Fibroblast of skin of right quadriceps (primary cell): Measurements from ENCODE around the gene SDCCAG8.
"Not testable (repeated sequence)": the region's sequence is repeated elsewhere in the genome, so short reads cannot be mapped to it uniquely, and the experiment has no call there.

Source experiments
- DNase-seq: peaks from one replicate; pipeline ENCODE4 v3.0.0-alpha.2; 2013

The SDCCAG8 gene

DNA sequence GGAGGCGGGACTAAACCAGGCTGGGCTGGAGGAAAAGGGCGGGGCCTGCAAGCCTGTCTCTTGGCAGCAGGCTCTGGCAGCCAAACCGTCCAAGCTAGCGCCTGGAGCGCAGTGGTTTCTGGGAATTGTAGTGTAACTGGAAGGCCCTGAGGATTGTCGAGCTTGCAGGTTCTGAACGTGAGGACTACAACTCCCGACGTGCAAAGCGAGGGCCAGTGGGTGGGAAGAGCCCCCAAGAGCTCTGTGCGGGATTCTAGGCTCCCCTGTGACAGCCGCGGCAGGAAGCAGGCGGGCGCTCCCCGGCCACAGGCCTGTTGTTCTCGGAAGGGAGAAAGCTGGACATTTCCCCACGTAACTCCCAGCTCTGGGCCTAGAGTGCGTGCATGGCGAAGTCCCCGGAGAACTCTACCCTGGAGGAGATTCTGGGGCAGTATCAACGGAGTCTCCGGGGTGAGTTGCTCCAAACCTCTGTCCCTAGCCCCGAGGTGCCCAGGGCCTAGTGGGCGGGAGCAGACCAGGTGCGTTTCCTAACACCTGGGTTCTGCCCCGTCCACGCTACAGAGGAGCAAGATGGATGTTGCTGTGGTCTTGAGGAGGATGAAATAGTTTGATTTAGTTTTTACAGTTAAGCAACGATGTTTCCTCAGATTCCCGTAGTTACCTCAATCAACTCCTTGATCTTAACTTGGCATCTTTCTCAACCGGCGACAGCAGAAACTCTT, at the start of gene SDCCAG8:
TSS of gene SDCCAG8 (plus strand) at position 251 of the 722 bp plus-strand sequence. CDS start at position 384, 133 bp downstream.
- DNase-seq = peak; percentile 100

DNA sequence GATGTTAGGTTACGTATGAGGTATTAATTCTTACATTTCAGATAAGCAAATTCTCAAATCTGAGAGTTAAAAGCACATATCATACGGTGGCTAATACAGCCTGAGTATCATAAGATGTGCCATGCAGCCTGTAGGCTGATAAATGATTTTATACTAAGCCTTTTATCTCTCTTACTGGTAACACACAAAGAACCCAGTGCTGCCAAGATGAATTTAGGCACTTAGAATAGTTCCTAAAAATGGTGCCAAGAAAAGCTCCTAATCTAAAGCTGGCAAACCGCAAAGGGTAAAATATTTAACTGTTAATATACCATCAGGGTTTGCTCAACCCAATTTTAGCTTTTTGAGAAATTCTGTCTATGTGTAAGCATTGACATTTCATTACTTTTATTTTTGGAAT, 43.9 kb upstream of the SDCCAG8 start:
- DNase-seq = not testable (repeated sequence)

DNA sequence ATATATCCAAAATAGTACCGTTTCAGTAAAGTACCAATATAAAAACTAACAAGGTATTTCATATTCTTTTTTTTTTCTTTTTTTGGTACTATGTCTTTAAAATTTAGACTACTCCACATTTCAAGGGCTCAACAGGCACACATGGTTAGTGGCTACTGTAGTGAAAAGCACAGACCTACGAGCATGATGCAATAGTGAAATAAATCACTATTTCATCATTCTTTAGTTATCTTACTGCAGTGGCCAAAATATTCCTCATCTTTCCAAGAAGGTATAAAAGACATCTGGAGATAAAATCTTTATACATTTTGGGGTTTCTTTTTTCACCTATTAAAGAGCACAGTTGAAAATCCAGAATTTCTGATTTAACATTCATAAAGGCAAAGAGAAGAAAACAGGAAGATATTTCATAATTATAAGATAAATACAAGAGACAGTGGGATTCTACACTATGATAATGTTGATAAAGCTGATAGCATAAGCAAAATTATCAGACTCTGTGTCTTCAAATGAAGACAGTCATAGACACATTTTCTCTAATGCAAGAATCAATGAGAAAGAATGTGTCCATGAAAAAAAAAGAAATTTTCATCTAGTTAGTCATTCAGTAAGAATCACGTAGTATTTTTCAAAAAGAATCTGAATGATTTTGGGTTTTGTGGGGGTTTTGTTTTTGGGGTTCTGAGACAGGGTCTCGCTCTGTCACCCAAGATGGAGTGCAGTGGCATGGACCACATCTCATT, 42.6 kb upstream of the SDCCAG8 start:
- peak; percentile 75 for DNase-seq

DNA sequence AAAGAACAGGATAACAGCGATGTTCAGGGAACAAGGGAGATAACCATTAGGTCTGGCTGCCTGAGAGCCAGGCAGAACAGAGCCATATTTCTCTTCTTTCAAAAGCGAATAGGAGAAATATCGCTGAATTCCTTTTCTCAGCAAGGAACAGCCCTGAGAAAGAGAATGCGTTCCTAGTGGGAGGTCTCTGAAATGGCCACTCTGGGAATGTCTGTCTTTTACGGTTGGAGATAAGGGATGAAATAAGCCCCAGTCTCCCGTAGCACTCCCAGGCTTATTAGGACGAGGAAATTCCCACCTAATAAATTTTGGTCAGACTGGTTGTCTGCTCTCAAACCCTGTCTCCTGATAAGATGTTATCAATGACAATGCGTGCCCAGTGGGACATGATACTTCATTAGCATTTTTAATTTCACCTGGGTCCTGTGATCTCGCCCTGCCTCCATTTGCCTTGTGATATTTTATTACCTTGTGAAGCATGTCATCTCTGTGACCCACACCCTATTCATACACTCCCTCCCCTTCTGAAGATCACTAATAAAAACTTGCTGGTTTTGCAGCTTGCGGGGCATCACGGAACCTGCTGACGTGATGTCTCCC, 40.5 kb upstream of the SDCCAG8 start:
- DNase-seq = not testable (repeated sequence)

DNA sequence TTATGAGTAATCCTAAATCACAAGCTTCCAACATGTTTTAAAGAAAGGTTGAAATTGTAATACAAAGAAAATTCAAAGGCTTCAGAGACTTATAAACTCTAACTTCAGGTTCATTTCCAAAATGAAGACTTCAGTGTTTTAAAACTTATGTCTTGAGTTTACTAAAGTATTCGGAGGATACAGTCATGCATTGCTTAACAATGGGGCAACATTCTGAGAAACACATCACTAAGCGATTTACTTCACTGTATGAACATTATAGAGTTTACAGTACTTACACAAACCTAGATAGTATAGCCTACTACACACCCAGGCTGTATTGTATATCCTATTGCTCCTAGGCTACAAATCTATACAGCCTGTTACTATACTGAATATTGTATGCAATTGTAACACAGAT, 39.1 kb upstream of the SDCCAG8 start:
- no peak for DNase-seq

DNA sequence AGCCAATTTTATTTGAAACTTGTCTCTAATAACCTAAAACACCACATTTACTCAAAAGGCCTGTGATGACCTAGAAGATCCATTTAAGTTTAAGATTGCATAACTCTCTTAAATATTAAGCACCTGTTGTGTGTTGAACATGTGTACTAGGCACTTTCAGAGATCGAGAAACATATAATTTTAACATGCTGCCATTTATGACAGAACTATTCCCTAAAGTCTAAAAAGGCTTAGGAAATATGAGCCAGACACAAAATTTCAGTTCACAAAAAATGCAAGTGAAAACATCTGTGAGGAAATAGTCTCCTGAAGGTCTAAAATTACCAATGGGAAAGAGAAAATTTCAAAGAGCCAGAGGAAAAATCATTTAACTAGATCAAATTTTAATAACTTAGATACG, 38.5 kb upstream of the SDCCAG8 start:
- DNase-seq = no peak

DNA sequence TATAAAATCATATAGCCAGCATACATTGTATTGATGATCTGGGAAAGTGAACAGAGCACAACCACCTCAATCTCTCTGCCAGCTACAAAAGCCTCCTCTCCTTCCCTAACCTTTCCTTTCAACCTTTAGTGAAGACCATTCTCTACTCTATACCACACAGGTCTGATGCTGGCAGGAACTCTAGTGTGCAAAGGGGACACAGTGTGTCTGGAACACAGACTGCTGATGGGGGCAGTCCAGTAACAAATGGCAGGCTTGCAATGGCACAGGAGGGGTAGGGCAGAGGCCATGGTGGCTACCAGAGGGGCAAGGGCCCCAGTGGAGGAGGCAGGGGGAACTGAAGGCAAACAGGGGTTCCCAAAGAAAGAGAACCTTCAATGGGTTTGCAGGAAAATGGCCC, 37.8 kb upstream of the SDCCAG8 start:
- DNase-seq = no peak

DNA sequence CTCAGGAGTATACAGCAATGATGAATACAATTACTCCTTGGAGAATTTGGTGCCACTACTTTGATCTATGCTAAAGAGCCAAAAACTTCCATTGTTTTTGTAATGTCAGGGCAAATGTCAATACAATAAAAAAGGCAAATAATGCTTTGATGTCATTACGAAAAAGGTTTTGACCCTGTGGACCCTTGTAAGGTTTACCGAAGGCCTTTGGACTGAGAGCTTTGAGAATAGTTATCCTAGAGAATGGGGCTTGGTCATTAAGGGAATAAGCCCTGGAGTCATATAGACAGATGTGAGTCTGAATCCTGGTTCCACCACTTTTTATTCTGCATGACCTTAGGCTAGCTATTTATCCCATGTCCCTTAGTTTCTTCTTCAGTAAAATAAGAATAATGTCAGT, 28.2 kb upstream of the SDCCAG8 start:
- no peak for DNase-seq

DNA sequence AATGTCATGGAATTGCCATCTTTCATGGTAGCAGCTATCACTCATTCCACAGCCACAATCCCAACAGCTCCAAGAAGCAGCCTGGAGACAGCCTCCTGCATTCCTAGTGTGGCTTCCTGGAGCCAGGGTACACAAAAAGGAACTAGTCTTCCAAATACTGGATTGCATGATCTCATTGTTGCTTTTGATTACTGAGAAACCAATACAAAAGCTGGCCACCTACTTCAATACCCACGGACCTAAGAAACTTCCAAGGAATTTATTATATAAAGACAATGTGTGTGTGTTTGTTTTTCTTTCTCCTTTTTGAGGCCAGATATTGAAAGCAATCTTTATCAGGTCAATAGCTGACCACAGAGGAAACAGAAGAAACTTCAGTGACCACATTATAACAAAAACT, 26.3 kb upstream of the SDCCAG8 start:
- DNase-seq = no peak

DNA sequence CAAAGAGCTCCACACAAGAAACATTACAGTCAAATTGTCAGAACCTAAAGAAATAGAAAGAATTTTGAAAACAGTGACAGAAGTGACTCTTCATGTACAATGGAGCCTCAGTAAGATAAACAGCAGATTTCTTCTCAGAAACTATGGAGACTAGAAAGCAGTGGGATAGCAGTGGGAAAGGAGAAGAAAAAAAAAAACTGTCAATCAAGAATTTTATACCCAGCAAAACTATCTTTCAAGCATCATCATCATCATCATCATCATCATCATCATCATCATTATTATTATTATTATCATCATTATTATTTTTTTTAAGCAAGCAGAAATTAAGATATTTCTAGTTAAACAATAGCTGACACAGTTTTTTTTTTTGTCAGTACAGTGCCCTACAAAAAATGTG, 24.9 kb upstream of the SDCCAG8 start:
- DNase-seq = peak; percentile 34

DNA sequence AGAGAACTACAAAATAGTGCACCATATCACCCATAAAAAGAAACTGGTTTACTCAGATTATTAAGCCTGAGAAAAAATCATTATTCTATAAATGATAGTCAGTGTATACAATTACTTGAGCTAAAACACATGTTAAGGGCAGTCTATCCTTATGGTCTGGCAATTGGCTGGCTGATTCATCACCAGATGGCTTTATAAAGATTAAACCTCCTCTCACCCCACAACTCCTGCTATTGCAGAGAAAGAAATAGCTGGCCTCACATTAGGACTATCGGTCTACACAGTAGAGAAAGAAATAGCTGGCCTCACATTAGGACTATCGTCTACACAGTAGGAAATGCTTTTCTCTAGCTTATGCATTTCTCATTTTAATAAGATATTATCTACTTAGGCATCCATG, 21.9 kb upstream of the SDCCAG8 start:
- DNase-seq = peak; percentile 62

DNA sequence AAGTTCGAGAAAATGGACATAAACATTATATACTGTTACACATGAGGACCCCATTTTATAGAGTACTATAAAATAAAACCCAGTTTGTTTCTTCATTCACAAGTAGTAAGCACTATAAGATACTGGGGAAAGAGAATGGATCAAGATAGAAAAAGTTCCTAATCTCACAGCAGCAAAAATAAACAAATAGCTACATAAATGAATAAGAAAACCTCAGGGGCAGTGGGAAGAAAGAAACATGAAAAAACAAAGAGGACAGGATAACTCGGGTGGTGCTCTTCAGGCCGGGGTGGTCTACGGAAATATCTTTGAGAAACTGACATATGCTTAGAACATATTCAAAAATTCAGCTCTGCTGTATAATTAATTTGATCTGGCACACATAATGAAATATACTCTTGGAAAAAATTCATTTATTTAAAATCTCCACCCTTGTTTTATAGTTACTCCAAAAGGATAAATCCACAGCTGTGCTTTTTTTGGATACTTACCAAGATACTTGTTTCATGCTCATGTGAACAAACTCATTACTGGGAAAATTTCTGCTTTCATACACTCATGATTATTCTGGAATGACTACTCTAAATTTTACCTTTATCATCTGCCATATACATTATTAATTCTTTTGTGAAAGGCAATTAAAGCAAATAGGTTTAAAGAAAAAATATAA, 20.7 kb upstream of the SDCCAG8 start:
- peak; percentile 31 for DNase-seq

DNA sequence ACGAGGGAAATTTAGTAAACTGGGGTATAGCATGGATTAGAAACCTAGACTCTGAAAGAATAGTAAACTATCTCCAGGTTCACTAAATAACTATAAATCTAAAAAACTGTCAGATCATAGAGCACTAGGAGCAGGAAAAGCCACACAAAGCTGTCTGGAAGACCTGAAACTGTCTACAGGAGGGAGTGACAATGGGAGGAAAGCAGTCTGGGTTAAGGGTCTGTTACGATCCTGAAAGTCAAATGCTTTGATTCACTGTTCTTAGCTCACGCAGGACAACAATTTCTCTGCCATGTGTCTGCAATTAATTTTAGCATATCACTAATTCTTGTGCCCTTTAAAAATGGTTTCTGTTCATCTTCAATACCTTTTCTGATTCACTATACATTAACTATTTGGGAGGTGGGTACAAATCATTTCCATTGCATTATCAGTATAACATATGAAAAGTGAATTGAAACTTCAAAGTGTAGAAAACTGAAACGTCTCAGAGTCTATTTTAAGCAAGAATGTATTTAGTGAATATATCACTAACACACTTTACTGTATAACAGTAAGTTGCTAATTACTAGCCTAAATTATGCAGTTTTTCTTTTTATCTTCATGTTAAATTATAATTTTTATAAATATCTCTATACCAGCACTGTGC, 19.1 kb upstream of the SDCCAG8 start:
- DNase-seq = no peak

DNA sequence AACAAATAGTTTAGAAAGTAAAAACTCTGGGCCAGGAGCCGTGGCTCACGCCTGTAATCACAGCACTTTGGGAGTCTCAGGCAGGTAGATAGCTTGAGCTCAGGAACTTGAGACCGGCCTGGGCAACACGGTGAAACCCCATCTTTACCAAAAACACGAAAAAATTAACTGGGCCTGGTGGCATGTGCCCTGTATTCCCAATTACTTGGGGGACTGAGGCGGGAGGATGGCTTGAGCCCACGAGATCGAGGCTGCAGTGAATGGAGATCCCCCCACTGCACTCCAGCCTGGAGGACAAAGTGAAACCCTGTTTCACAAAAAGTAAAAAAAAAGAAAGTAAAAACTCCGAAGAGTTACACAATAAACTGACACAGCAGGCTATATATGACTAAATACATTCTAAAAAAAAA, 11.4 kb upstream of the SDCCAG8 start:
- no peak for DNase-seq

DNA sequence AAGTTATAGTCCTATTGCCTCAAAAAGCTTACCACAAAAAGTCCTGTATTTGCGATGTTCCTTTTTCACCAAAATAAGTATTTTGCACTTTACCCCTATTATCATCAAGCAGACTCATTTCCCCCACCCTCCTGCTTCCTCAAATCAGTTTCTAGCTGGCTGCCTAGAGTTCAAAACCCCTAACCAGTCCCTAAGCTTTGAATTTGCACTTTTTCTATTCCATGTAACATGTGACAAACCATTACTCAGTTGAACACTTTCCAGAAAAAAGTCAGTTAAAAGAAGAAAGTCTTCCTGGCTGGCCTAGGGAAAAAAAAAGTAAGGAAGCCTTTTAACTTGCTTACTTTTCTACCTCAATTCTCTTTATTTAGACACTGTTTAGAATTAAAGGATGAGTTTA, 8.9 kb upstream of the SDCCAG8 start:
- peak; percentile 34 for DNase-seq

DNA sequence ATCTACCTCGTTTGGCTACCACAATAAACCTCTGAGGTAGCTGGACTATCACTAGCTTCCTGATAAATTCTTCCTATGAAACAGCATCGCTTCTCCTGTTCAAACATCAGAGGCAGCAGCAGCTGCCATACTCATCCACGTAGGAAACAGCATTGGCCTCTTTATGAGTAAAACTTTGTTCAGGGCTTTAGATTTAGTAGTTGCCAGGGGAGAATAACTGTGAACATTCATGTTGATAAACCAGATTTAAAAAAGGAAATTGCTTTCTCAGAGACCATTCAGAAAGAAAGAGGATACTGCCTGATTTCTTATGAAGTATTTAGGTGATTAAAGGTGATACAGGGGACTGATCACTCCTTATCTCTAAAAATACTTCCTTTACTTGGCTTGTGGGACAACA, 7.9 kb upstream of the SDCCAG8 start:
- no peak for DNase-seq

DNA sequence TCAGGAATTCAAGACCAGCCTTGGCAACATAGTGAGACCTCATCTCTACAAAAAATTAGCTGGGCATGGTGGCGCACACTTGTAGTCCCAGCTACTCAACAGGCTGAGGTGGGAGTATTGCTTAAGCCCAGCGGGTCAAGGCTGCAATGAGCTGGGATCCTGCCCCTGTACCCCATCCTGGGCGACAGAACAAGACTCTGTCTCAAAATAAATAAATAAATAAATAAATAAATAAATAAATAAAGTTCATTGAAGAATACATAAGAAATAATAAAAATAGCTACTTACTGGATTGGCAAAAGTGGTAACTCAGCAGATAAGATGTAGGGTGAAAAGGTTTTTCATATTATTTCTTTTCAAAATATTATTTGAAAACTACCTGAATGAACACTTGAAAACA, 6.6 kb upstream of the SDCCAG8 start:
- no peak for DNase-seq

DNA sequence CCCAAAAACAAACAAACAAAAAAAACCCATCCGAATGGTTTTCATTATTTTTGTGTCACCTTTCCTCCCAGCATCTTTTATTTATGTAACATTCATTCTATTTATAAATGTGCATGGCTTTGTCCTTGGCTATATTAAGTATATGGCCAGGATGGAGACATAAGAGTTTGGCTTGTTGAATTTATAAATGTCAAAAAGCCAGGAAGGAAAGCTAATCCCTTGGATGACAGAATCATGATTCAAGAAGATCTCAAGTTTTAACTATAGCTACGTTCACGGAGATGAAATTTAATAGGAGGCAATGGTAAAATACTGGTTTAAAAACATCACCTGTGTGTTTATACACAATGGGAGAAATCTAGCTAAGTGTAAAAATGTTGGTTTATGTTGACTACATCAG, 5.7 kb upstream of the SDCCAG8 start:
- DNase-seq = no peak

DNA sequence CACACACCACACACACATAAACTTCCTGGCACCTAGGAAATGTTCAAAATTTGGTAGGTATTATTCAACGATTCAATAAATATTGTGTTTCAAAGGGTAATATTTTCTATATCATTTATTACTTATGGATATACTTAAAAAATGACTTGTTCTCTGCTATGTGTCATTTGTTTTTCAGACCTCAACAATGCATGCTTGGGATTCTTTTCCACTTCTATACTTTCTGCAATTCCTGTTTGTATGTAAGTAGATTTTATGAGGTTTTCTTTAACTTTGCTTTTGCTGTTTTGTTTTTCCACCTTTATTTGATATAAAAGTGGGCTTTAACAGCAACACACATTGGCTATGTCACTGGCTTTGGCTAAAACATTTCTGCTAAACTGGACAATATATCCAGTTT, 4.3 kb upstream of the SDCCAG8 start:
- peak; percentile 28 for DNase-seq

DNA sequence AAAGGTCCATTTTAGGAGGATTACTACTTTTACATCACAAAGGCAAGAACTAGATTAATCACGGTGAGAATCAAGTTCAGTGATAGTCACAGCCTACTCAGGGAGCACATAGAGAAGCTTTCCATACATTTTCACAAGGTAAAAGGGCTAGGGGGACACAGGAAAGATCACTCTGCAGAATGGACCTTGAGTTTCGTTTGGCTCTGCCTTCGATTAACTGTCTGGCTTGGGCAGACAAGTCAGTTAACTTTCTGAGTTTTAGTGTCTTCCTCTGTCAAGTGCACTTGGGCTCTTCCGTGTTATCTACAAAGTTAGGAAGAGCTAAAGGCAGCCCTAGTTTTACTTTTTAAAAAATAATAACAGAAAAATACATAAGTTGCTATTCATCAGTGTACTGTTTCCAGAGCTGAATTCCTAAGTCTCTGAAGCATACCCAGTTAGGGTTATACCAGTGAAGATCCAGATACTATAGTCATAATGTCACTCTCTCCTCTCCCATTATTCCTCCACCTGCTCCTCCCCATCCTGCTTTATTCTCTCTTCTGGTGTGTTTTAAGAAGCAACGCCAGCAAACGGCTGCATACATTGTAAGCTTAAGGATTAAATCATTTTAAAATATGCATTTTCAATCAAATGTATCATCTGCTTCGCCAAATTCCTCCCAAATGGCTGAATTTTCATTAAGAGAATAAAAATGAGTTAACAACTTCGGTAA, 2.5 kb upstream of the SDCCAG8 start:
- DNase-seq = peak; percentile 12

DNA sequence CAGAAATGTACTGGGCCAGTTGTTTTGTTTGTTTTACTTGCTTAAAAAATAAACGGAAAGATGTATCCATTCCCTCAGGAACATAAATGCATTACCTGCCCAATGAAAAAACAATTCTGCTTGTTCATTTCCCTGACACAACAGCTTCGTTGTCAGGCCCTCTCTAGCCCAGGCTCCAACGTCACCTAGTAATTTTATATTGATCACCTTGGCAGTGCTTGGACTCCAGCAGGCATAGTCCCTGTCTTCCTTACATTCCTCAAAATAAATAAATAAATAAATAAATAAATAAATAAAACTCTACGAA, 2.0 kb upstream of the SDCCAG8 start:
- DNase-seq = peak; percentile 6

DNA sequence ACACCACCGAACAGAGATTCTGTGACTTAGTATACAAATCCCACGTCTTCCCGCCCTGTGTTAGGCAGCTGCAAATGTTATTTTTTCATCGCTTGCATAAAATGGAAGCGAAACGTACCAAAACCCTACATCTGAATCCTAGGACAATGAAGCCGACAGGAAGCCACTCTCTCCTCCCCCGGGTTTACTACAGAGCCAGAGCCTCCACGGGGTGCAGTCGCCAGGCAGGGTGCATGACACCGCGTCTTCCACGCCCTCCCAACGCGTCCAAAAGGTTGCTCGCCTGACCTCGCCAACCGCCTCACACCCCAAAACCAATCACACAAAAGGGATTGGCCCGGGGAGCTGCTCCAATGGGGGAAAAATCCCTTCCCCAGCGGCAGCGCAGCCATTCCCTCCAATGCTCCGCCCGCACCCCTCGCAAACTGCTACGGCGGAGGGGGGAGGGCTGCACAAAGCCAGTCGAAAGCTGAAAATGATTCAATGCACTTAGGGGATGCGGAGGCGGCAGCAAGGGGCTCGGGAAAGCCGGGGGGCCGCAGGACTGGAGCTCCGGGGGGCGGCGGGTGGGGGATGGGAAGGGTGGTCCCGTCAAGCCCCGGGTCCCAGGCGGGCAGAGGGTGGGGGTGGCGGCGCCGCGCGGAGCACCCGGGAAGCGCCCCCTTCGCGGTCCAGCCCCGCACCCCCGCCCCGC, 1.5 kb upstream of the SDCCAG8 start:
- DNase-seq = peak; percentile 68
